ELR (cell line): Measurements from ENCODE around the gene RCCD1.

Experiments used
- DNase-seq: peaks from one replicate; pipeline ENCODE4 v3.0.0-alpha.2; 2015; ENCODE audit warnings: low read depth

The RCCD1 gene

DNA sequence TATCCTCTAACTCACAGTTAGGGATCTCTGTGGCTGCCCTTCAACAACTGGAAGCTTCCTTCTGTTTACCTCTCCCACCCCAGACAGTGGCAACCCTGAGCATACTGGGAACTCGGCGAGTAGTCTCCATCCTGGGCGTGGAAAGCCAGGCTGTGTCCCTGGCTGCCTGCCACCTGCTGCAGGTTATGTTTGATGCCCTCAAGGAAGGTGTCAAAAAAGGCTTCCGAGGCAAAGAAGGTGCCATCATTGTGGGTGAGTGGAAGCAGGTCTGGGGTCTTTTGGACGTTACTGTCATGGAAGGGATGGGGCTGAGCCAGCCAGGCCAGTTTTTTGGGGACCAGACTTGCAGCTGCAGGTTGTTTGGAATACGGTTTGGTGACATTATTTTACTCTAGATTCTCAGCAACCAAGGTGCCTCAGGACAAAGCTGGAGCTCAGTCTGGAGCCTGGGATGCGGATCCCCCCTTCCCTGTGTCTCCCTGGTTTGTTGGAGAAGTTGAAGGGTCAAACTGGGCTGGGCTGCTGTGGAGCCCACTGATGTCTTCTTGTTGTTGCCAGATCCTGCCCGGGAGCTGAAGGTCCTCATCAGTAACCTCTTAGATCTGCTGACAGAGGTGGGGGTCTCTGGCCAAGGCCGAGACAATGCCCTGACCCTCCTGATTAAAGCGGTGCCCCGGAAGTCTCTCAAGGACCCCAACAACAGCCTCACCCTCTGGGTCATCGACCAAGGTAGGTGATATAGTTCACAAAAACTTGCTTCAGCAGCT is 12.1 kb upstream of the RCCD1 start:
- no peak for DNase-seq

DNA sequence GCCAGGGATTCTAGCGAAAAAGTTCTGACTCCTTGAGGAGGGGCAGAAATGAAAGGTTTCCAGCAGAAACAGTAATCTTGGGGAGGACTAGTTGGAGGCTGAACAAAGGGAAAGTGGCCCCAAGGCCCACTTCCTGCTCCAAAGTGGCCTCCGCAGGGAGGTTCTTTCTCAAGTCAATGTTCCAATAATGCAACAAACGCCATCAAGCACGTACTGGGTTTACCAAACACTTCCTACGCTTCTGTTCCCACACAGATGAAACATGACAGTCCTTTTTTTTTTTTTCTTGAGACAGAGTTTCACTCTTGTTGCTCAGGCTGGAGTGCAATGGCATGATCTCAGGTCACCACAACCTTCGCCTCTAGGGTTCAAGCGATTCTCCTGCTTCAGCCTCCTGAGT is 9.6 kb upstream of the RCCD1 start:
- DNase-seq = no peak

DNA sequence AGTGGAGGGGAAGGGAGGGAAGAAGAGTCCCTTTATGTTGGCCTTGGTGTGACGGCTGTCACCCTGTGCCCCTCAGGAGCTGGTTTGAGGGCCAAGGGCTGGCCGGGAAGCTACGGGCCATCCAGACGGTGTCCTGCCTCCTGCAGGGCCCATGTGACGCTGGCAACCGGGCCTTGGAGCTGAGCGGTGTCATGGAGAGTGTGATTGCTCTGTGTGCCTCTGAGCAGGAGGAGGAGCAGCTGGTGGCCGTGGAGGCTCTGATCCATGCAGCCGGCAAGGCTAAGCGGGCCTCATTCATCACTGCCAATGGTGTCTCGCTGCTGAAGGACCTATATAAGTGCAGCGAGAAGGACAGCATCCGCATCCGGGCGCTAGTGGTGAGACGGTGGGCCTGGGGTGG is 8.1 kb upstream of the RCCD1 start:
- no peak for DNase-seq

DNA sequence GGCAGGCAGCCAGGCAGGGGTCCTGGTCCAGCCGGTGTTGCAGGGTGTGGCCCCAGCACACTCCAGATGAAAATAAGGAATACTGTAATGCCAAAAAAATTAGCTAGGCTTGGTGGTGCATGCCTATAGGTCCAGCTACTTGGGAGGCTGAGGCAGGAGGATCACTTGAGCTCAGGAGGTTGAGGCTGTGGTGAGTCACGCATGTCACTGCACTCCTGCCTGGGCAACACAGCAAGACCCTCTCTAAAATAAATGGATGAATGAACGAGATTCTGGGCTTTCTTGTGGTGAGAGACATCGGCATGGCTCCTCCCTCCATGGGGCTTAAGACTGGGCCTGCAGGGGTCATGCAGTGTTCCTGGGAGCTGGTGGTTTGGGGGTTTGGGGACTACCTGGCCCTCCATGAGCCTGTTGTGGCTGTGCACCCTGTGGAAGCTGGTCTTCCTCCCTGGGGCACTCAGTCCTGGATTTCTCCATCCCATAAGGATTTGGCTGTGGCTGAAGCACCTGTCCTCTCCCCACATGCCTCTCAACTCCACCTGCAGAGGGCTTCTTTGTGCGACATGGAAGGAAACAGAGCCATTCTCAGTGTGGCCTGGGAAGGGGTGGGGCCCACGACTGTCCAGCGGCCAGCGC is 7.6 kb upstream of the RCCD1 start:
- no peak for DNase-seq

DNA sequence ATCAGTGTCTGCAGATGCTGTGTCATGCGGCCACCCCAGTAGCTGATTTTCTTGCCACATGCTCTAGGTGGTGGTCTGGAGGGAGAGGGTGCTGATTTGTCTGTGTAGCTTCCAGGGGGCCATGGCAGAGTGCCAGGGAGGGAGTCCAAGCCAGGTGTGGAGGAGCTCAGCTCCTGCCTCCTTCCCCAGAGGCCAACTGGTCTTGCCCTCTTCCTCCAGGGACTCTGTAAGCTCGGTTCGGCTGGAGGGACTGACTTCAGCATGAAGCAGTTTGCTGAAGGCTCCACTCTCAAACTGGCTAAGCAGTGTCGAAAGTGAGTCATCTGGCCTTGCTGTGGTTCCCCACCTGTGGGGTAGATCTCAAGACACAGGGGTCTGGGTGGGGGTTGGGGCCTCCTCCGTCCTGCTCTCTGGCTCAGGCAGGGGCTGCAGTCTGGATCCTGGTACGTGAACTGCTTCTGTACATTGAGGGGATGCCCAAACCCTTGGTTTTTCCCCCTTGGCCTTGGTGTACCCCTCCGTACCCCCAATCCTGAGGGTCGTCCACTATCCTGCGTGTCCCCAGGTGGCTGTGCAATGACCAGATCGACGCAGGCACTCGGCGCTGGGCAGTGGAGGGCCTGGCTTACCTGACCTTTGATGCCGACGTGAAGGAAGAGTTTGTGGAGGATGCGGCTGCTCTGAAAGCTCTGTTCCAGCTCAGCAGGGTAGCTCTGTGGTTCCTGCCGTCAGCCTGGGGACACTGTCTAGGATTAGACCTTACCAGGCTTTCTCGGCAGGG is 6.9 kb upstream of the RCCD1 start:
- no peak for DNase-seq

DNA sequence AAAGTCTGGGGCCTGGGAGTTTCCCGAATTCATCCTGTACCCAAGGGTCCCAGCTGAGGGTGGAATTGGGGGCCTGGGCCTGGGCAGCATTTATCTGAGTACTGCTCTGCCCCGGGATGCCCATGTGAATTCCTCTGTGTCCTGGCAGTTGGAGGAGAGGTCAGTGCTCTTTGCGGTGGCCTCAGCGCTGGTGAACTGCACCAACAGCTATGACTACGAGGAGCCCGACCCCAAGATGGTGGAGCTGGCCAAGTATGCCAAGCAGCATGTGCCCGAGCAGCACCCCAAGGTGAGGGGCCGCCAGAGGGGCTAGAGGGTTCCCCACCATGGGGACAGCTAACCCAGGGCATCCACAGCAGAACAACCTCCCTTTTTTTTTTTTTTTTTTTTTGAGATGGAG is 6.2 kb upstream of the RCCD1 start:
- no peak for DNase-seq

DNA sequence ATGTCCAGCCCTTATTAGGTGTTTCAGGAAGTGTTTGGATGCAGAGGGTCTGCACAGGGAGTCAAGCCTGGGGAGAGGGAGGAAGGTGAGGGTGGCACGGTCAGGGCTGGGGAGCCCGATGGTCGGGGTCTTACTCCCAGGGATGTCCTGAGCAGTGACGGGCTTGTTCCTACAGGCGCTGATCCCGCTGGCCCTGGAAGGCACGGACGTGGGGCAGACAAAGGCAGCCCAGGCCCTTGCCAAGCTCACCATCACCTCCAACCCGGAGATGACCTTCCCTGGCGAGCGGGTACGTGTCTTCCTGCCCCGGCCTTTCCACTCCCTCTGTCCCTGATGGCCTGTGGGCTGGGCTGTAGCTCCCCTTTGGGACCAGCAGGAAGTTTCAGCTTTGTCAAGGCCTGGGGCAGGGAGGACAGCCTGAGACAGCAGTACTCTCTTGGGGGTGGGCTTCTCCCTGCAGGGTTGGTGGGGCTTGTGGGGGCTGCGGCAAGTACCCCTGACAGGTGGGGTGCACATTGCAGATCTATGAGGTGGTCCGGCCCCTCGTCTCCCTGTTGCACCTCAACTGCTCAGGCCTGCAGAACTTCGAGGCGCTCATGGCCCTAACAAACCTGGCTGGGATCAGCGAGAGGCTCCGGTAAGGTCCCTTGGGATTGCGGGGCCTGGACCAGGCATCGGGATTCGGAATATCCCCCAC is 4.6 kb upstream of the RCCD1 start:
- no peak for DNase-seq

DNA sequence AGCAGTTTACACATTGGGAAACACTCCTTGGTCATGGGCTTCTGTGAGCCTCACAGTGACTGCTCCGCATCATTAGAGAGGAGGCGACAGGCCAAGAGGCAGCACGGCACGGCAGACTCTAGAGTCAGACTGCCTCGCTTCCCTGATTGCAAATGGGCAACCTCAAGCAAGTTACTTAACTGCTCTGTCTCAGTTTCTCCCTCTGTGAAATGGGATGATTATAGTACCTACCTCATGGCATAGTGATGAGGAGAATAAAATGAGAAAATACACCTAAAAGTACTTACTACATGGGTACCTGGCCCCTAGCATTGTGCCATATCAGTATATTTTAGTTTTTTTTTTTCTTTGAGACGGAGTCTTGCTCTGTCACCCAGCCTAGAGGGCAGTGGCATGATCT is 4.0 kb upstream of the RCCD1 start:
- DNase-seq = no peak

DNA sequence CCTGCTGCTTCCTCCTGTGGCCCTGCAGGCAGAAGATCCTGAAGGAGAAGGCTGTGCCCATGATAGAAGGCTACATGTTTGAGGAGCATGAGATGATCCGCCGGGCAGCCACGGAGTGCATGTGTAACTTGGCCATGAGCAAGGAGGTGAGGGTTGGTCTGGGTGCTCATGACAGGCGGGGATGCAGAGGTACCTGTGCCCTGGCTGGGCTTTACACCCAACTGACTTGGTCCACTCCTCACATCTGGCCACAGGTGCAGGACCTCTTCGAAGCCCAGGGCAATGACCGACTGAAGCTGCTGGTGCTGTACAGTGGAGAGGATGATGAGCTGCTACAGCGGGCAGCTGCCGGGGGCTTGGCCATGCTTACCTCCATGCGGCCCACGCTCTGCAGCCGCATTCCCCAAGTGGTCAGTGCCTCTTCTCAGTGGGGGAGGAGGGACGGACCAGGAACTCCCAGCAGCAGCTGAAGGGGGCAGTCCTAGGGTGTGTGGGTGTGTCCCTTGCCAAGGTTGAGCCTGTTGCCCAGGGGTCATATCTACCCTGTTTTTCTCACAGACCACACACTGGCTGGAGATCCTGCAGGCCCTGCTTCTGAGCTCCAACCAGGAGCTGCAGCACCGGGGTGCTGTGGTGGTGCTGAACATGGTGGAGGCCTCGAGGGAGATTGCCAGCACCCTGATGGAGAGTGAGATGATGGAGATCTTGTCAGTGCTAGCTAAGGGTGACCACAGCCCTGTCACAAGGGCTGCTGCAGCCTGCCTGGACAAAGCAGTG is 1.6 kb upstream of the RCCD1 start:
- DNase-seq = no peak

DNA sequence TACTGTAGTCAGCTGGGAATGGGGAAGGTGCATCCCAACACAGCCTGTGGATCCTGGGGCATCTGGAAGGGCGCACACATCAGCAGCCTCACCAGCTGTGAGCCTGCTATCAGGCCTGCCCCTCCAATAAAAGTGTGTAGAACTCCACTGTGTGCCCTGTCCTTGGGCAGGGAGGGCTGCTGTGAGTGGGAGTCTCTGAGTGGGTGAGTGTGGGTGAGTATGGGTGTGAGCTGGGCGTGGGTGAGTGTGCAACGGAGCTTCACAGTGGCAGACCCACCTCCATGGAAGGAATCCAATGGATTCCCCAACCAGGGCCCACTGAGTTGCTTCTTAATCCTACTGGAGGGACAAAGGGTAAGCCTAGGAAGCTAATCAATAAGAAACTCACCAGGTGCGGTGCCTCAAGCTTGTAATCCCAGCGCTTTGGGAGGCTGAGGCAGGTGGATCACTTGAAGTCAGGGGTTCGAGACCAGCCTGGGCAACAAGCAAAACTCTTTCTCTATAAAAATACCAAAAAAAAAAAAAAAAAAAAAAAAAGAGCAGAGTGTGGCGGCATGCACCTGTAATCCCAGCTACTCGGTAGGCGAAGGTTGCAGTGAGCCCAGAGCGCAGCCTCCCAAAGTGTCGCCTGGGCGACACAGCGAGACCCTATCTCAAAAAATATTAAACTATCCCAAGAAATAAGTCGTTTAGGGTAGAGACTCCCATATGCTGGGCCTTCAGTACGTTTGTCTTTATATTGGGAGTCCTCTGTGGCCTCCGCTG is 555 bp upstream of the RCCD1 start:
- no peak for DNase-seq

DNA sequence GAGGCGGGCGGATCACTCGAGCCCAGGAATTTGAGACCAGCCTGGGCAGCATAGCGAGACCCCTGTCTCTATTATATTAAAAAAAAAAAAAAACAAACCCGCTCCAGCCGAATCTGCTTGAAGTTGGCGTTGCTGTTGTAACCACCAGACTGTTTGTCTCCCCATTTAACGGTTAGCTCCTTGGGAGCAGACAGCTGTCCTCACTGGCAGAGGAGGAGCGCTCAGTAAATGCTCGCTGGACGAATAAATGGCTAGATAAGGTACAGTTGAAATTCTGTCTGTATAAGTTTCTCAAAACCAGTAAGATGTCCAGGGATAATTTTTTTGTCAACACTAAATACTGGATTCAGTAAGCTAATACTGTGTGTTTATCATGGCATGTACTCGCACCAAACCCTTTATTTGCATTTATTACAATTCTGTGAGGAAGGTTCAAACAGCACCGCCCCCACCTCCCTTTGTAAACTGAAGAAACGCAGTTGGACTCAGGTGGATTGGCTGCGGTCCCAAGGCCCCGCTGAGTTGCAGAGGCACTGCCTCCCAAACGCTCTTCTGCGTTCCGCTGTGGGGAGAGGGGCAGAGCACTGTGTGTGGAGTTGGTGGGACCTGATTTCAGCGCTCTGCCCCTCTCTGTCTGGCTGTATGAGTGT is 1.1 kb downstream of the RCCD1 start:
- no peak for DNase-seq

DNA sequence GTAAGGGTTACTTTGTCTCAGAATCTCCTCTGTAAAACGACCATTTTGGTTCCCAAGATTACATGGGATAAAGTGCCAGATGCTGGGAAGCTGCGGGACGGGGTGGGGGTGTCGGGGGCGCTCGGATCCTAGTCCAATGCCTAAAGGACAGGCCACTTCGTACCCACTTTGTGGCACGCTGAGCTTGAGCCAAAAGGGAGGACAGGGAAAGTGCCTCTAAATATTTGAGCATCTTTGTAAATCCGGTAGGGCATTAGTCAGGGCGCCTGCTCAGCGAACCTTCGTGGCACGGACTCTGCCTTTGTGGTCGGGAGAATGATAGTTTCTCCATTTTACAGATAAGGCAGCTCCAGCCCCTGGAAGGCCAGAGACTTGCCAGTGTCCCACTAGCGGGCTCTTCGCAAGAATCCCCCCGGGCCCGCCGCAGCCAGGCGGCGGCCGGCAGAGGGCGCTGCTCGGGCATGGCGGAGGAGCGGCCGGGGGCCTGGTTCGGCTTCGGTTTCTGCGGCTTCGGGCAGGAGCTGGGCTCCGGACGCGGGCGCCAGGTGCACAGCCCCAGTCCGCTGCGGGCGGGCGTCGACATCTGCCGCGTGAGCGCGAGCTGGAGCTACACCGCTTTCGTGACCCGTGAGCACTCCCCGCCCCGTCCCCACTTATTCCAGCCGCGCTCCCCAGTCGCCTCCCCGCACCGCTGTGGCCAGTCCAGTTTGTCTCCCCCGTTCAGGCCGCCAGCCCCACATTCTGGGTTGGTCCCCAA is 1.8 kb downstream of the RCCD1 start:
- DNase-seq = peak; percentile 81

DNA sequence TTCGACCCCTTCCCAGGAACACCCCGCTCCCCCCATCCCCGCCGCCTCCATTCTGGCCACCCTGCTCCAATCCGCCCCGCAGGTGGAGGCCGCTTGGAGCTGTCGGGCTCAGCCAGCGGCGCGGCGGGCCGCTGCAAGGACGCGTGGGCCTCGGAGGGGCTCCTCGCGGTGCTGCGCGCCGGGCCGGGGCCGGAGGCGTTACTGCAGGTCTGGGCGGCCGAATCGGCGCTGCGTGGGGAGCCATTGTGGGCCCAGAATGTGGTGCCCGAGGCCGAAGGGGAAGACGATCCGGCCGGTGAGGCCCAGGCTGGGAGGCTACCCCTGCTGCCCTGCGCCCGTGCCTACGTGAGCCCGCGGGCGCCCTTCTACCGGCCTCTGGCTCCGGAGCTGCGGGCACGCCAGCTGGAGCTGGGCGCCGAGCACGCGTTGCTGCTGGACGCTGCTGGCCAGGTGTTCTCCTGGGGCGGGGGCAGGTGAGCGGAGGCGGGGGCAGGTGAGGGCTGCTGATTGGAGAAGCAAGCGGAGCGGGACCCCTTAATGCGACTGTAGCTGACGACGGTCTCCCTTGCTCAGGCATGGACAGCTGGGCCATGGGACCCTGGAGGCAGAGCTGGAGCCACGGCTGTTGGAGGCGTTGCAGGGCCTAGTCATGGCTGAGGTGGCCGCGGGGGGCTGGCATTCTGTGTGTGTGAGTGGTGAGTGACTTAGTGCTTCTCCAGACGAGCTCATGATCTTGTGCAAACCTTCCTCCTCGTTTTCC is 2.5 kb downstream of the RCCD1 start:
- peak; percentile 56 for DNase-seq

DNA sequence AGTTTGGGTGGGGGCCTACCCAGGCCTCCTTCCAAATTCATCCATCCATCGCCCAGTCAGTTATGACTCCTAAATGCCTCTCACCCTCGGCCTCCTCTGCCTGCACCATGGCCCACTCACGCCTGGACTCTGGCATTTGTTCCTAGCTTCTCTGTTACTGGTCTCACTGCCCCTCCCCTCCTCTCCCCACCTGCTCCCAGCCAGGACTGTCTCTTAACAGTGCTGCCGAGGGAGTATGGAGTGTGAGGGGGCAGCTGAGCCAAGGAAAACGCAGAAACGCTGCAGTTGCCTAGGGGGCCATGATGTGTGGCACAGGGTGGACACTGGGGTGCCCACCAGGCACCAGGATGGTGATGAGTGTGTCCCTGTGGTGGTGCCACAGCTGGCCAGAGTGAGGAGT is 3.1 kb downstream of the RCCD1 start:
- no peak for DNase-seq

DNA sequence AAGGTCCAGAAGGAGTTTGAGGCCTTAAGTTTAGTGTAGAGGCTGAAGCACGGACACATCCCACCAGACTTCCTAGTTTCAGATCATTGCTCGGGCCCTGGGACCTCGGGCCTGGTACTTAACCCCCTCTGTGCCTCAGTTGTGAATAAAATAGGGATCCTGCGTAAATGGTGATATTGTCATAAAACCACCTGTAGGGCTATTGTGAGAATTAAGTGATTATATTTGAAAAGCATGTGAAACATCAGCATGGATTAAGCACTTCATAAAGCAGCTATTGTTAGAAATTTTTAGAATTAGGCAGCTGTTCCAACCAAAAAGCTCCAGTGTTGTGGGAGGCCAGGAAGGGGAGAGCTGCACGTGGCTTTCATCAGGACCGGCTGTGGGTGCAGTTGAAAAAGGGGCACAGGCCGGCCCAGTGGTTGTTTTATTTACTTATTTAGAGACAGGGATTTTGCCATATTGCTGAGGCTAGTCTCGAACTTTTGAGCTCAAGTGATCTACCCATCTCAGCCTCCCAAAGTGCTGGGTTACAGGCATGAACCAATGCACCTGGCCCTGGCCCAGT is 4.4 kb downstream of the RCCD1 start:
- no peak for DNase-seq

DNA sequence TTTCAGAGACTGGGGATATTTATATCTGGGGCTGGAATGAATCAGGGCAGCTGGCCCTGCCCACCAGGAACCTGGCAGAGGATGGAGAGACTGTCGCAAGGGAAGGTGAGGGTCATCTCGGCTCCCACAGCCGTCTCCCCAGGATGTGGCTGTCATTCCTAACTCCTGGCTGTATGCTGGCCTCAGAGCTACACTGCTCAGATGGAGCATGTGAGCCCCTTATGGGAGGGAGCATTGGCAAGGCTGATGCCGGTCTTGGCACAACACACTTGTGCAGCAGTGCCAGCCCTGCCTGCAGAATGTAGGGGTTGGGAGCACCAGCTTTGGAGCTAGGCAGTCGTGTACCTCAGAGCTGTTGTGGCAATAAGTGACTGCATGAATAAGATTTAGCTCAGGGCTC is 5.2 kb downstream of the RCCD1 start:
- DNase-seq = no peak

DNA sequence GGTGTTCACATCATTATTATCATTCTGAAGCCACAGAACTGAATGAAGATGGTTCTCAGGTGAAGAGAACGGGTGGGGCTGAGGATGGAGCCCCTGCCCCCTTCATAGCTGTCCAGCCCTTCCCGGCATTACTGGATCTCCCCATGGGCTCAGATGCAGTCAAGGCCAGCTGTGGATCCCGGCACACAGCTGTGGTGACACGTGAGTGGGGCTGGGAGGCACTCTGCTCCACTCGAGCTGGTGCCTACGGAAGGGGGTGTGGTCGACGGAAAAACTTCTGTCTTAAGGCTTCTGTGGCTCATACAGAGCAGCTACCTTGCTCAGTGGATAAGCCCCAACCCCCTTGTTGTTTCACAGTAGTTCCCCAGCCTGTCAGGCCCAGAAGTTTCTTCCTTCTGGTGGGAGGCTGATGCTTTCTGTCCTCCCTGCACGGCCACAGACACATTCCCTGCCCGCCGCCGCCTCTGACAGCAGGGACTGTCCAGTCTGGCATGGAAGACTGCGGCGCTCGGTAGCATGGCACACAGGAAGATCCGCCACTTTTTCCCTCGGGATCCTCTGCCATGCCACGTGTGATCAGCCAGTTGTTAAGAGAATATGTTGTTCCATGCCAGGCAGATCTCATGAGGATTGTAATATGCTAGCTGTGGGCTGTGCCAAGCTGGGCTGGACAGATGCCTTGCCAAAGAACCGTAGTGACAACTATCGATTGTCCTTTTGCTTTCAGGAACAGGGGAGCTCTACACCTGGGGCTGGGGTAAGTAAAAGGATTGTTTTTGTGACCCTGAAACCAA is 5.8 kb downstream of the RCCD1 start:
- DNase-seq = no peak

DNA sequence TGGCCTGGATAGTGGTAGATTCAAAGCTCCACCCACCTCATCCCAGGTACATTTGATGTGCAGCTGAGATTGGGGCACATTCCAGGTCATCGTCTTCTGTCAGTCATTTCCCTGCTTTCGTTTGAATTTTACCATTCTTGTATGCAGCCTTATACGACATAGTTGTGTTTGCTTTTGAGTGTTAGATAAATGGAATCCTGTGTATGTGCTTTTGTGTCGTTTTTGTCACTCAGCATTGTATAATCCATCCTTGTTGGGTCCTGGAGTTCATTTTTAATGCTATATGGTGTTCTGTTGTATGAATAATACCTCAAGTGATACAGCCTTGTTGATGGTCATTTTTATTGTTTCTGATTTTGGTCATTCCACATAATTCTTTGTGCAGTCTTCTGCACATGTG is 7.3 kb downstream of the RCCD1 start:
- no peak for DNase-seq
